Mucosa of descending colon (tissue), 3 donors: ENCODE measurements around the gene MEGF11. TPM values are rescaled to one million over a fixed set of nuclear protein-coding genes. Genes with fewer than 3 reads are reported as not detected.

Source experiments
- ATAC-seq: fragments of 200-7000 bp; cut with Tn5 transposase; one replicate; pipeline ENCODE4 v1.9.1; 2020; ENCODE audit warnings: mild to moderate bottlenecking, moderate library complexity
- DNase-seq, 3 donors: peaks; one replicate each; pipeline ENCODE4 v3.0.0-alpha.2; 2020
- H3K36me3 ChIP-seq: fragments of 200-600 bp; one replicate; pipeline ENCODE4 v1.8.0; 2021; ENCODE audit warnings: low read depth, mild to moderate bottlenecking
- H3K4me1 ChIP-seq: fragments of 200-600 bp; one replicate; pipeline ENCODE4 v1.8.0; 2021; ENCODE audit warnings: low read depth, mild to moderate bottlenecking
- H3K4me3 ChIP-seq: fragments of 200-600 bp; one replicate; pipeline ENCODE4 v1.8.0; 2021; ENCODE audit warnings: mild to moderate bottlenecking
- H3K9me3 ChIP-seq: fragments of 200-600 bp; one replicate; pipeline ENCODE4 v1.8.0; 2021; ENCODE audit warnings: mild to moderate bottlenecking
- intact Hi-C, 2 donors: fragments of 100-400 bp; cut with DNase I in 1 of 2; cut with micrococcal nuclease in 1 of 2; formaldehyde crosslinking; loops; one replicate each; pipeline versions ENCODE4 v1.11.0 to v1.11.1; 2022; cut with DNase I, micrococcal nuclease
- total RNA-seq, 3 donors: library from RNA; stranded (reverse); fragmentation: NEBNext Ultra II Directional in 2 of 3; extraction: Animal tissue kit (Norgen Biotek cat#: 25700) in 2 of 3; gene quantifications; one replicate each; pipeline versions ENCODE4 v1.2.1 to v1.2.4, GENCODE V29; 2021 to 2023
- TF ChIP-seq, protein P1 (sequence below): fragments of 200-600 bp; IDR thresholded peaks from one replicate; pipeline ENCODE4 v1.8.0; 2022; ENCODE audit warnings: antibody characterized with exemption, mild to moderate bottlenecking
- donor health status: DM: no; HTN: no; CAD: no; lungs with moderate emphysema.
- donor health status: DM: no; HTN: no; CAD: no.
- donor health status: DM: no; HTN: yes; CAD: no.

MEGF11 gene
- total RNA-seq, 3 donors from 2014 or later: 0.12 to 0.29 (median 0.19) TPM

DNA sequence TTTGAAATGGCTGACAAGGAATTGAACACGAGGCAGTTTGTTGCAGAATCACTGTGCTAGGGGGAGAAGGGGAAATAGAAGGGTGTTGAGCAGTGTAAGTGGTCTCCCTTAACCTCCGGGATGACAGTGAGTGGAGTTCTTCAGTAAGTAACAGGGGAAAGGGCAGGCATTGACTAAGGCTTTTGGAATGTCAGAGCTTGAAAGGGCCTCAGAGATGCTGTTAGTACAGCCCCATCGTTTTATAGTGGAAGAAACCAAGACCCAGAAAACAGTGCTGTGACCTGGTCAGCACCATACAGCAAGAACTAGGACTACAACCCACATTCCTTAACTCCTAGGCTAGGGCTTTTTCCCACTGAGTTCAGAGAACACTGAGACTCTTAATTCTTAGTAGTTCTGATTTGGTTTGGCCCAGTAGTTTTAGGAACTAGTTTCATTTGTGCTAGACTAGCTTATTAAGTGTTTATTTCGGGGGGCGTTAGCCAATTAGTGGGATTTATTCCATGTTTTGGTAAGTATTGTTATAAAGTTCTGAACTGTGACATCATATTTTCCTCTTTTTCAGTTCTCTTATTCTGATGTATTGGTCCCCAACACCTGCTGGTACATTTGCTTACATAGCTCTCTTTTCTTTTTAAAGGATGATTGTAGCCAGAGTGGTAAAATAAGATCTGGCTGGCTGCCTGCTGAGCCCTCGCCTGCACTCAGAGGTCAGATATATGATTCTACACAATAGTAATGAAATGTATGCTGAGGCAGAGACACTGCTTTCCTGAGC lies 350.1 kb downstream of the MEGF11 start:
- Histone ChIP-seq H3K4me1 (peaks cover 15% of the 10 kb centered on the region), H3K36me3 (no peaks in the 10 kb centered on the region), H3K4me3 (no peak overlapping the region), H3K9me3 (no peaks in the 10 kb centered on the region)
- DNase-seq (no peak), ATAC-seq (no peak)
- TF ChIP-seq, protein P1, sequence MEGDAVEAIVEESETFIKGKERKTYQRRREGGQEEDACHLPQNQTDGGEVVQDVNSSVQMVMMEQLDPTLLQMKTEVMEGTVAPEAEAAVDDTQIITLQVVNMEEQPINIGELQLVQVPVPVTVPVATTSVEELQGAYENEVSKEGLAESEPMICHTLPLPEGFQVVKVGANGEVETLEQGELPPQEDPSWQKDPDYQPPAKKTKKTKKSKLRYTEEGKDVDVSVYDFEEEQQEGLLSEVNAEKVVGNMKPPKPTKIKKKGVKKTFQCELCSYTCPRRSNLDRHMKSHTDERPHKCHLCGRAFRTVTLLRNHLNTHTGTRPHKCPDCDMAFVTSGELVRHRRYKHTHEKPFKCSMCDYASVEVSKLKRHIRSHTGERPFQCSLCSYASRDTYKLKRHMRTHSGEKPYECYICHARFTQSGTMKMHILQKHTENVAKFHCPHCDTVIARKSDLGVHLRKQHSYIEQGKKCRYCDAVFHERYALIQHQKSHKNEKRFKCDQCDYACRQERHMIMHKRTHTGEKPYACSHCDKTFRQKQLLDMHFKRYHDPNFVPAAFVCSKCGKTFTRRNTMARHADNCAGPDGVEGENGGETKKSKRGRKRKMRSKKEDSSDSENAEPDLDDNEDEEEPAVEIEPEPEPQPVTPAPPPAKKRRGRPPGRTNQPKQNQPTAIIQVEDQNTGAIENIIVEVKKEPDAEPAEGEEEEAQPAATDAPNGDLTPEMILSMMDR: no peak
- intact Hi-C loops: no loop called here

DNA sequence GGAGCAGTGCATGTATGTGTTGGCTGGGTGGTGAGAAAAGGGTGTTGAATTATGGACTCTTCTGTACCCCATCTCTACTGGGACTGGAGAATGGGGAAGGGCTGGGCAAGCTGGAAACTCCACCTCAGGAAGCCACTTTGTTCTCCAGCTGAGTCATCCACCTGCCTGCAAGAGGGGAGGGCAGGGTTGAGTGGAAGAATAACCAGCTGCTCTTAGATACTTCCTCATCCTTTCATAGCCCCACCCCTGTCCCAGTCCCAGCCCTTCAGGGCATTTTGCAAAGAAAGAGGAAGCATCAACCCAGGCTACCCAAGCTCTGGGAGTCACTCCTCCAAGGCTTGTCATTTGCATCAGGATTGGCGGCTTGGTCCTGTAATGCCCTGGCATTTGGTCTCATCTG lies 351.2 kb downstream of the MEGF11 start:
- Histone ChIP-seq H3K4me1 (peaks cover 15% of the 10 kb centered on the region), H3K9me3 (no peaks in the 10 kb centered on the region), H3K4me3 (no peak overlapping the region), H3K36me3 (no peaks in the 10 kb centered on the region)
- ATAC-seq (peak; percentile 98), DNase-seq (peak; percentile 72 to 81 (median 78))
- TF ChIP-seq, protein P1: no peak
- intact Hi-C loops: no loop called here

DNA sequence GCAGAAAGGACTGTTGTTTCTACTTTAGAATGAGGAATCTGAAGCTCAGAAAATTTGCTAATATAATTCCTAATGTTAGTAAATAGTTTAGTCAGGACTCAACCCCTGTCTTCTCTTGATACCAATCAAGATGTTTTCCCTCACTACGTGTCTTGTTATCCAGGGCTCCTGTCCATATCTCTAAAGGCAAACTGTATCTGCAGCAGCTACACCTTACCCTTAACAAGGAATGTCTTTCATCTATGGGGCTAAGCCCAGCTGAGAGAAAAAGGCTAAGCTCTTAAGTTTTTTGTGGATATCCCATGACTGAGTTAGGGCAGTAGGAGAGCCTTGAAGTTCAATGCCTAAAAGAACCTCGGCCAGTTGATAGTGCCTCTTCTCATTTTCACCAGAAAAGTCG lies 351.7 kb downstream of the MEGF11 start:
- H3K9me3 ChIP-seq: no peaks in the 10 kb centered on the region
- H3K4me3 ChIP-seq: no peak overlapping the region
- no peaks in the 10 kb centered on the region for H3K36me3 ChIP-seq
- H3K4me1 ChIP-seq: peaks cover 15% of the 10 kb centered on the region
- intact Hi-C loops: no loop called here
- TF ChIP-seq, protein P1: no peak
- no peak for ATAC-seq
- no peak for DNase-seq

DNA sequence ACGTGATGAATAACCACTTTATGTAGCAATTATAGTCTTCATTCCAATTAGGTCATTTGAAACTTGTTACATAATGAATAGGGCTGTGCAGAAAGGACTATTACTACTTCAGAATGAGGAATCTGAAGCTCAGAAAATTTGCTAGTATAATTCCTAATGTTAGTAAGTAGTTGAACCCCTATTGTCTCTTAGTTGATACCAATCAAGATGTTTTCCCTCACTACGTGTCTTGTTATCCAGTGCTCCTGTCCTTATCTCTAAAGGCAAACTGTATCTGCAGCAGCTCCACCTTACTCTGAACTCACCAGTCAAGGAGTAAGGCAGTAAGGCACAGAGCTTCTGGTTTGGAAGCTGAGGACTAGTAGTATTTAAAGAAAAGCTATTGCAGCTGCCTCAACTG lies 352.2 kb downstream of the MEGF11 start:
- intact Hi-C loops: no loop called here
- Histone ChIP-seq H3K4me3 (no peak overlapping the region), H3K4me1 (peaks cover 15% of the 10 kb centered on the region), H3K36me3 (no peaks in the 10 kb centered on the region), H3K9me3 (no peaks in the 10 kb centered on the region)
- TF ChIP-seq, protein P1: no peak
- no peak for DNase-seq
- ATAC-seq: no peak

DNA sequence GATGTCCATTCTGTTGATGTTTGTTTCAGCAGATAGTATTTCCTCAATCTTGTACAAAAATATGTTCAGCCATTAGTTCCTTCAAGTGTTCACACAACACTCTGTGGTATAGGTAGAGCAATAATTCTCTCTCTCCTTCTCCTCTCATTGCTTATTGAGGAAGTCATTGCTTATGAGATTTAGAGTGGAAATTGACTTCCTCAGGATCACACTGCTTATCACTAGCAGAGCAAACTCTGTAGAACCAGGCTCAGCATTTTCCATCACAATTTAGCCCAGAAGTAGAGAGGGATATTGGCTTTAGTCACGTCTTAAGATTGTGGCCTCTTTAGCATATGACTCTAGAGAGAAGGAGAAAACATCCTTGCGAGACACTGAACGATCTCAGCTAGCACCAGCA lies 353.1 kb downstream of the MEGF11 start:
- ATAC-seq: no peak
- no peak overlapping the region for H3K4me3 ChIP-seq
- H3K4me1 ChIP-seq: peaks cover 15% of the 10 kb centered on the region
- intact Hi-C loops: no loop called here
- H3K36me3 ChIP-seq: no peaks in the 10 kb centered on the region
- TF ChIP-seq, protein P1: no peak
- H3K9me3 ChIP-seq: no peaks in the 10 kb centered on the region
- no peak for DNase-seq
